Measurements from ENCODE around the gene AFF1. TPM values are rescaled to one million over a fixed set of nuclear protein-coding genes. Genes with fewer than 3 reads are reported as not detected.

The AFF1 gene
- total RNA-seq, 1 experiment from 2014 or later: 23.9 TPM

- BruUV-seq (replicated peaks): no TSS peak
- in situ Hi-C loops (cut with HindIII; ENCODE audit: low pct_unique_long_range_greater_than_20kb, low sequenced_read_pairs): no loop called here
- no peaks in the 10 kb centered on the region for H3K27me3 ChIP-seq (ENCODE audit: control insufficient read depth, insufficient read depth, low read length)
- H3K4me1 ChIP-seq (ENCODE audit: control insufficient read depth, insufficient read depth, low read length): no peaks in the 10 kb centered on the region
- no peak overlapping the region for H3K27ac ChIP-seq (ENCODE audit: low read length)
- intact Hi-C loops (cut with micrococcal nuclease; ENCODE audit: unreplicated experiment): no loop called here
- H3K4me3 ChIP-seq (ENCODE audit: low read depth in 2 of 2, low read length in 2 of 2): no peak overlapping the region
- DNase-seq (ENCODE audit: low read depth, low spot score): no peak
- ChIA-PET CTCF (no interaction called here), POLR2A (no interaction called here)
- no peaks in the 10 kb centered on the region for H3K36me3 ChIP-seq (ENCODE audit: control insufficient read depth, insufficient read depth, low read length)
- ATAC-seq: no peak
- H3K9me3 ChIP-seq (ENCODE audit: control insufficient read depth, insufficient read depth, low read depth, low read length): no peaks in the 10 kb centered on the region
- no peak for TF ChIP-seq TCF7L2 (IDR thresholded peaks at IDR 0.05; ENCODE audit: low read depth, low read length)
- TF ChIP-seq SIN3A (IDR thresholded peaks at IDR 0.05; ENCODE audit: borderline replicate concordance, insufficient read depth, low read depth, low read length): no peak
- TF ChIP-seq POLR2AphosphoS5 (IDR thresholded peaks at IDR 0.05; ENCODE audit: low read depth, low read length): no peak
- TF ChIP-seq, protein P1, sequence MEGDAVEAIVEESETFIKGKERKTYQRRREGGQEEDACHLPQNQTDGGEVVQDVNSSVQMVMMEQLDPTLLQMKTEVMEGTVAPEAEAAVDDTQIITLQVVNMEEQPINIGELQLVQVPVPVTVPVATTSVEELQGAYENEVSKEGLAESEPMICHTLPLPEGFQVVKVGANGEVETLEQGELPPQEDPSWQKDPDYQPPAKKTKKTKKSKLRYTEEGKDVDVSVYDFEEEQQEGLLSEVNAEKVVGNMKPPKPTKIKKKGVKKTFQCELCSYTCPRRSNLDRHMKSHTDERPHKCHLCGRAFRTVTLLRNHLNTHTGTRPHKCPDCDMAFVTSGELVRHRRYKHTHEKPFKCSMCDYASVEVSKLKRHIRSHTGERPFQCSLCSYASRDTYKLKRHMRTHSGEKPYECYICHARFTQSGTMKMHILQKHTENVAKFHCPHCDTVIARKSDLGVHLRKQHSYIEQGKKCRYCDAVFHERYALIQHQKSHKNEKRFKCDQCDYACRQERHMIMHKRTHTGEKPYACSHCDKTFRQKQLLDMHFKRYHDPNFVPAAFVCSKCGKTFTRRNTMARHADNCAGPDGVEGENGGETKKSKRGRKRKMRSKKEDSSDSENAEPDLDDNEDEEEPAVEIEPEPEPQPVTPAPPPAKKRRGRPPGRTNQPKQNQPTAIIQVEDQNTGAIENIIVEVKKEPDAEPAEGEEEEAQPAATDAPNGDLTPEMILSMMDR (IDR thresholded peaks at IDR 0.05): no peak
- TF ChIP-seq REST (IDR thresholded peaks at IDR 0.05; ENCODE audit: insufficient read depth in 1 of 2, low read depth in 2 of 2, low read length in 1 of 2): no peak
Measured at GRCh38 chr4:87152310-87153041, 217.7 kb downstream of the AFF1 start.

- CTCF ChIA-PET: no interaction called here
- in situ Hi-C loops (cut with HindIII; ENCODE audit: low pct_unique_long_range_greater_than_20kb, low sequenced_read_pairs) (no loop called here), intact Hi-C loops (cut with micrococcal nuclease; ENCODE audit: unreplicated experiment) (no loop called here)
- H3K27ac ChIP-seq (ENCODE audit: low read length): no peak overlapping the region
- no peaks in the 10 kb centered on the region for H3K27me3 ChIP-seq (ENCODE audit: control insufficient read depth, insufficient read depth, low read length)
- TF ChIP-seq, protein P1 (IDR thresholded peaks at IDR 0.05): no peak
- TF ChIP-seq POLR2AphosphoS5 (IDR thresholded peaks at IDR 0.05; ENCODE audit: low read depth, low read length) (no peak), TCF7L2 (IDR thresholded peaks at IDR 0.05; ENCODE audit: low read depth, low read length) (no peak)
- H3K9me3 ChIP-seq (ENCODE audit: control insufficient read depth, insufficient read depth, low read depth, low read length): no peaks in the 10 kb centered on the region
- BruUV-seq (replicated peaks): no TSS peak
- no peak for ATAC-seq
- no peak for DNase-seq (ENCODE audit: low read depth, low spot score)
- POLR2A ChIA-PET: no interaction called here
- no peaks in the 10 kb centered on the region for H3K36me3 ChIP-seq (ENCODE audit: control insufficient read depth, insufficient read depth, low read length)
- no peaks in the 10 kb centered on the region for H3K4me1 ChIP-seq (ENCODE audit: control insufficient read depth, insufficient read depth, low read length)
- no peak overlapping the region for H3K4me3 ChIP-seq (ENCODE audit: low read depth in 2 of 2, low read length in 2 of 2)
Measured at GRCh38 chr4:87153078-87153870, 218.5 kb downstream of the AFF1 start.

All from Panc1 (cell line).